GM18951 (cell line): Measurements from ENCODE around the gene MAPK6.

ENCODE experiments used
- POLR2A ChIP-seq: IDR thresholded peaks from 4 replicates; pipeline ENCODE4 v1.6.1; 2011; ENCODE audit warnings: mild to moderate bottlenecking; ENCODE audit not compliant: insufficient read length, insufficient read depth; ENCODE audit errors: extremely low read depth
- in situ Hi-C: fragments of 300-500 bp; cut with MboI; formaldehyde crosslinking; loops from one replicate; pipeline ENCODE4 v1.12.0; 2022; ENCODE audit warnings: low sequenced_read_pairs, mixed read lengths, inconsistent platforms; ENCODE audit not compliant: unreplicated experiment

MAPK6 gene

GRCh38 chr15:52003710-52004109 is 15.3 kb upstream of the MAPK6 start:
- no peak for TF ChIP-seq POLR2A
- in situ Hi-C loops: no loop called here

GRCh38 chr15:52004806-52005205 is 14.2 kb upstream of the MAPK6 start:
- in situ Hi-C loops: no loop called here
- TF ChIP-seq POLR2A: no peak

GRCh38 chr15:52005748-52006701 is 13.0 kb upstream of the MAPK6 start:
- in situ Hi-C loops: no loop called here
- TF ChIP-seq POLR2A: peak; percentile 12

GRCh38 chr15:52006702-52007340 is 12.2 kb upstream of the MAPK6 start:
- in situ Hi-C loops: no loop called here
- no peak for TF ChIP-seq POLR2A

- in situ Hi-C loops: no loop called here
- no peak for TF ChIP-seq POLR2A
Observed at GRCh38 chr15:52008359-52008697, 10.7 kb upstream of the MAPK6 start.

GRCh38 chr15:52008698-52009434 is 10.2 kb upstream of the MAPK6 start:
- no peak for TF ChIP-seq POLR2A
- in situ Hi-C loops: no loop called here

GRCh38 chr15:52010633-52011595 is 8.1 kb upstream of the MAPK6 start:
- in situ Hi-C loops: no loop called here

GRCh38 chr15:52011711-52012144 is 7.3 kb upstream of the MAPK6 start:
- in situ Hi-C loops: no loop called here
- TF ChIP-seq POLR2A: no peak

More at GRCh38 chr15:52010633-52011595, 8.1 kb upstream of the MAPK6 start:
- TF ChIP-seq POLR2A: no peak

GRCh38 chr15:52012210-52012609 is 6.8 kb upstream of the MAPK6 start:
- in situ Hi-C loops: no loop called here

GRCh38 chr15:52013151-52013791 is 5.7 kb upstream of the MAPK6 start:
- no peak for TF ChIP-seq POLR2A
- in situ Hi-C loops: no loop called here

More at GRCh38 chr15:52012210-52012609, 6.8 kb upstream of the MAPK6 start:
- no peak for TF ChIP-seq POLR2A

GRCh38 chr15:52014616-52015015 is 4.4 kb upstream of the MAPK6 start:
- in situ Hi-C loops: no loop called here
- TF ChIP-seq POLR2A: no peak

- no peak for TF ChIP-seq POLR2A
Observed at GRCh38 chr15:52016316-52016715, 2.7 kb upstream of the MAPK6 start.

More at GRCh38 chr15:52016316-52016715, 2.7 kb upstream of the MAPK6 start:
- in situ Hi-C loops: no loop called here
